ENCODE results near the gene GLYATL1B. TPM values are rescaled to one million over a fixed set of nuclear protein-coding genes. Genes with fewer than 3 reads are reported as not detected.
"Not testable (repeated sequence)": the region's sequence is repeated elsewhere in the genome, so short reads cannot be mapped to it uniquely, and the experiment has no call there.

The GLYATL1B gene
- under 1 TPM in 2 of 4 donors, not detected in 2; 0.22 to 0.34 TPM for polyA plus RNA-seq (ENCODE audit: insufficient read length in 4 of 4)

GRCh38 chr11:59086007-59086406 is at the start of gene GLYATL1B:
Gene GLYATL1B (plus strand): TSS chr11:59086307. CDS start chr11:59086307, 0 bp downstream.
- not testable (repeated sequence) for DNase-seq (ENCODE audit: low read depth in 4 of 4, low spot score in 2 of 4)

GRCh38 chr11:59036542-59036941 is 49.6 kb upstream of the GLYATL1B start:
- not testable (repeated sequence) for DNase-seq (ENCODE audit: low read depth in 4 of 4, low spot score in 2 of 4)

- DNase-seq (ENCODE audit: low read depth in 4 of 4, low spot score in 2 of 4): not testable (repeated sequence)
These were observed 48.7 kb upstream of the GLYATL1B start for GRCh38 chr11:59037434-59037833.

GRCh38 chr11:59040607-59041006 is 45.5 kb upstream of the GLYATL1B start:
- no peak for DNase-seq (ENCODE audit: low read depth in 4 of 4, low spot score in 2 of 4)

GRCh38 chr11:59051383-59051782 is 34.7 kb upstream of the GLYATL1B start:
- DNase-seq (ENCODE audit: low read depth in 4 of 4, low spot score in 2 of 4): not testable (repeated sequence)

GRCh38 chr11:59052355-59052754 is 33.8 kb upstream of the GLYATL1B start:
- DNase-seq (ENCODE audit: low read depth in 4 of 4, low spot score in 2 of 4): not testable (repeated sequence)

- peak in 1 of 4 donors; percentile 27 for DNase-seq (ENCODE audit: low read depth in 4 of 4, low spot score in 2 of 4)
These were observed 32.7 kb upstream of the GLYATL1B start for GRCh38 chr11:59053387-59053786.

- DNase-seq (ENCODE audit: low read depth in 4 of 4, low spot score in 2 of 4): peak; percentile 63 to 86 (median 66)
These were observed 27.7 kb upstream of the GLYATL1B start for GRCh38 chr11:59058120-59059033.

GRCh38 chr11:59060096-59060495 is 26.0 kb upstream of the GLYATL1B start:
- DNase-seq (ENCODE audit: low read depth in 4 of 4, low spot score in 2 of 4): not testable (repeated sequence)

- DNase-seq (ENCODE audit: low read depth in 4 of 4, low spot score in 2 of 4): no peak
These were observed 23.2 kb upstream of the GLYATL1B start for GRCh38 chr11:59062602-59063529.

- DNase-seq (ENCODE audit: low read depth in 4 of 4, low spot score in 2 of 4): not testable (repeated sequence)
These were observed 21.9 kb upstream of the GLYATL1B start for GRCh38 chr11:59063996-59064727.

- DNase-seq (ENCODE audit: low read depth in 4 of 4, low spot score in 2 of 4): no peak
These were observed 17.0 kb upstream of the GLYATL1B start for GRCh38 chr11:59069087-59069486.

- DNase-seq (ENCODE audit: low read depth in 4 of 4, low spot score in 2 of 4): no peak
These were observed 9.1 kb upstream of the GLYATL1B start for GRCh38 chr11:59076876-59077571.

GRCh38 chr11:59078435-59078834 is 7.7 kb upstream of the GLYATL1B start:
- no peak for DNase-seq (ENCODE audit: low read depth in 4 of 4, low spot score in 2 of 4)

- no peak for DNase-seq (ENCODE audit: low read depth in 4 of 4, low spot score in 2 of 4)
These were observed 7.0 kb upstream of the GLYATL1B start for GRCh38 chr11:59079086-59079485.

GRCh38 chr11:59080421-59080820 is 5.7 kb upstream of the GLYATL1B start:
- not testable (repeated sequence) for DNase-seq (ENCODE audit: low read depth in 4 of 4, low spot score in 2 of 4)

GRCh38 chr11:59081430-59082020 is 4.6 kb upstream of the GLYATL1B start:
- not testable (repeated sequence) for DNase-seq (ENCODE audit: low read depth in 4 of 4, low spot score in 2 of 4)

GRCh38 chr11:59088162-59088561 is 2.1 kb downstream of the GLYATL1B start:
- no peak for DNase-seq (ENCODE audit: low read depth in 4 of 4, low spot score in 2 of 4)

- DNase-seq (ENCODE audit: low read depth in 4 of 4, low spot score in 2 of 4): not testable (repeated sequence)
These were observed 7.5 kb downstream of the GLYATL1B start for GRCh38 chr11:59093576-59093975.
